ENCODE measurements around the gene EVI2A.

DNA sequence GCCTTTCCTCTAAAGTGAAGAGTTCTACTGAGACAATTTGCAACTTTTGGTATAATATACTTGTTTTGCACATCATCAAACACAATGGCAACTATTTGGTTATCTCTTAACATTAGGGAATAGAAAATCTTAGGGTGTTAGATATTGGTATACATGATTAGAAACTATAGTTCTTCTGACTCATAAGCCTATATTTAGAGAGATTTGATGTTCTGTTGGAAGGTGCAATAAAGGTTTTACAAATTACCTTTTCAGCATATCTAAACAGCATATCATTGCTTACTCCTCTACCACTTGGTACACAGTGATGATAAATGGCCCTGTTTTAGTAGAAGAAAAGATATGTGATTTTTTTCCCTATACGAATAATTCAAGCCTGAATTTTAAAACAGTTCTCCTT lies 13.8 kb downstream of the EVI2A start:
- TF ChIP-seq, protein P1, sequence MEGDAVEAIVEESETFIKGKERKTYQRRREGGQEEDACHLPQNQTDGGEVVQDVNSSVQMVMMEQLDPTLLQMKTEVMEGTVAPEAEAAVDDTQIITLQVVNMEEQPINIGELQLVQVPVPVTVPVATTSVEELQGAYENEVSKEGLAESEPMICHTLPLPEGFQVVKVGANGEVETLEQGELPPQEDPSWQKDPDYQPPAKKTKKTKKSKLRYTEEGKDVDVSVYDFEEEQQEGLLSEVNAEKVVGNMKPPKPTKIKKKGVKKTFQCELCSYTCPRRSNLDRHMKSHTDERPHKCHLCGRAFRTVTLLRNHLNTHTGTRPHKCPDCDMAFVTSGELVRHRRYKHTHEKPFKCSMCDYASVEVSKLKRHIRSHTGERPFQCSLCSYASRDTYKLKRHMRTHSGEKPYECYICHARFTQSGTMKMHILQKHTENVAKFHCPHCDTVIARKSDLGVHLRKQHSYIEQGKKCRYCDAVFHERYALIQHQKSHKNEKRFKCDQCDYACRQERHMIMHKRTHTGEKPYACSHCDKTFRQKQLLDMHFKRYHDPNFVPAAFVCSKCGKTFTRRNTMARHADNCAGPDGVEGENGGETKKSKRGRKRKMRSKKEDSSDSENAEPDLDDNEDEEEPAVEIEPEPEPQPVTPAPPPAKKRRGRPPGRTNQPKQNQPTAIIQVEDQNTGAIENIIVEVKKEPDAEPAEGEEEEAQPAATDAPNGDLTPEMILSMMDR (conservative IDR thresholded peaks at IDR 0.05; ENCODE audit: low read depth in 2 of 2), result no peak
- TF ChIP-seq POLR2AphosphoS5 (IDR thresholded peaks at IDR 0.05; ENCODE audit: low read depth), result no peak
- no peak for TF ChIP-seq JUNB (IDR thresholded peaks at IDR 0.05; ENCODE audit: unreplicated experiment)
- TF ChIP-seq EZH2phosphoT487 (IDR thresholded peaks at IDR 0.05; ENCODE audit: unreplicated experiment), result no peak

Data from GM23338 (cell line).